GM21717 (cell line): Measurements from ENCODE around the gene HNRNPAB.

Experiments used
- ATAC-seq: cut with Tn5 transposase; IDR thresholded peaks from one replicate; pipeline ENCODE4 v1.9.1; 2021; ENCODE audit warnings: mild to moderate bottlenecking, moderate library complexity; ENCODE audit not compliant: unreplicated experiment

HNRNPAB gene

GRCh38 chr5:178211095-178212048 is 7.0 kb downstream of the HNRNPAB start:
- ATAC-seq: no peak

GRCh38 chr5:178212241-178213002 is 8.1 kb downstream of the HNRNPAB start:
- no peak for ATAC-seq

DNA sequence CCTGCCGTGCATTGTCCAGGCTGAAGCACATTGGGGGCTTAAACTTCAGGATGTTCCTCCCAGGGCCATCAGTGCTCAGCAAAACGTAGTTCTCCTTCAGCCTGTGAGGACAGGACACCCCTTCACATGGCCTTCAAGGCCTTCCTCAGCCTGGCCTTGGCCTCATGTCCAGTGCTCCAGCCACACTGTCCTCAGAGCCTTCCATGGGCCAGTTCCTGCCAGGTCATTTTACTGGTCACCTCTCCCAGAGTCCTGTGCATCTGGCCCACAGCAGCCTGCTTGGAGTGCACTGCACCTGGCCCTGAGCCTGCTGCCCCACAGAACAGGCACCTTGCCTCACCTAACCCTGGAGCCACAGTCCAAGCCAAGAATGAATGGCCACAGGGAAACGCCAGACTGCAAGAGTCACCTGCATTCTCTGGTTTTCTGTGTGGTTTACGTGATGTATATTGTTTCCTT is 8.7 kb downstream of the HNRNPAB start:
- ATAC-seq: no peak

DNA sequence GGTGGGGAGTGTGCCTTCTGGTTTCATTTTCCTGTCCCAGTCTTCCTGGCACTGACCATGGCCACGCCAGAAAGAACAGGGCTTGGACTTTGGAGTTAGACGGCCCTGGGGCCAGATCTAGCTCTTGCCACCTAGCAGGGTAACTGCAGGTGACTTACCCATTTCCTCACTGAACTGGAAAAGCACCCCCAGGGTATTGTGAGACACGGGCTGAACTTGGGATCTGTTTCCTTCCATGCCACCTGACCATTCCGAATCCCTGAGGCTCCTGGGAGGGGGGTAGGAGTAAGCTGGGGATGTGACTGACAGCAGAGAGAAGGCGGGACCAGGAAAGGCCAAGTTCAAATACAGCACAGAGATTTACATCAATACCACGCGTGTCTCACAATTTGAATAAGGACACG is 9.4 kb downstream of the HNRNPAB start:
- ATAC-seq: no peak

DNA sequence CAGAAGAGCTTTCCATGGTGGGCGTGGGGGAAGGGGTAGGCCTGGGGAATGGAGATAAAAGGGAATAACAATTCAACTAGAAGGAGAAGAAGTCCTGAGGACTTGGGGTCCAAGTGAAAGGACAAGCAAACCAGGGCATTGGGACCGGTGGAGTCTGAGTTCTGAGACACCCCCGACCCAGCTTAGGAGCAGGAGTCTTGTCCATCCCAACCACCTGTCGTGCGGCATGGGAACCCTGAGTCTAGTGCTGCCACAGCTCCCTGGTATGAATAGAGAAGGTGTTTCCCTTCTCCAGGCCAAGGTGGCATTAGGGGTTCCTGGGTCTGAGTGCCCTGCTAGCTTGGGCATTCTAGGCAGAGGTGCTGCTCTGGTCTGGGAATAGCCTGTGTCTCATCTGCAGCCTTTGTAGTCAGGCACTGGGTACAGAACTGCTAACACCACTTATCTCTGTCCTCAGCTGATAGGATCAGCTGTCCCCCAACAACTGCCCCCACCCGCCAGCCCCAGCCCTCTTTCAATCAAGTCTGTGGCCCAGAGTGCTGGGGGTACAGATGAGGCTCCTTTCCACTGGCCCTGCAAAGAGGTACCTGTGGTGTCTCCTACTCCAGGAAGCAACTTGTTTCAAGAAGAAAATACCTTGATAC is 9.9 kb downstream of the HNRNPAB start:
- no peak for ATAC-seq

- ATAC-seq: no peak
Measured at GRCh38 chr5:178215280-178216002, 11.1 kb downstream of the HNRNPAB start.

- no peak for ATAC-seq
Measured at GRCh38 chr5:178216088-178216534, 11.8 kb downstream of the HNRNPAB start.

DNA sequence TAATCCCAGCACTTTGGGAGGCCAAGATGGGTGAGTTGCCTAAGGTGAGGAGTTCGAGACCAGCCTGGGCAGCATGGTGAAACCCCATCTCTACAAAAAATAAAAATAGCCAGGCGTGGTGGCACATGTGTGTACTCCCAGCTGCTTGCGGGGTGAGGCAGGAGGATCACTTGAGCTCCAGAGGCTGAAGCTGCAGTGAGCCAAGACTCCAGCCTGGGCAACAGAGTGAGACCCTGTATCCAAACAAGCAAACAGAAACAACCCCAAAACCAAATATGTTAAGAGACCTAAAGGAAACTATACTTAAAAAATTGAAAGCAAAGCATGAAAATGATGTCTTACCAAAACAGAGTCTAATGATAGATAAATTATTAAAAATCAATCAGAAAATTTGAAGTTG is 12.4 kb downstream of the HNRNPAB start:
- no peak for ATAC-seq

DNA sequence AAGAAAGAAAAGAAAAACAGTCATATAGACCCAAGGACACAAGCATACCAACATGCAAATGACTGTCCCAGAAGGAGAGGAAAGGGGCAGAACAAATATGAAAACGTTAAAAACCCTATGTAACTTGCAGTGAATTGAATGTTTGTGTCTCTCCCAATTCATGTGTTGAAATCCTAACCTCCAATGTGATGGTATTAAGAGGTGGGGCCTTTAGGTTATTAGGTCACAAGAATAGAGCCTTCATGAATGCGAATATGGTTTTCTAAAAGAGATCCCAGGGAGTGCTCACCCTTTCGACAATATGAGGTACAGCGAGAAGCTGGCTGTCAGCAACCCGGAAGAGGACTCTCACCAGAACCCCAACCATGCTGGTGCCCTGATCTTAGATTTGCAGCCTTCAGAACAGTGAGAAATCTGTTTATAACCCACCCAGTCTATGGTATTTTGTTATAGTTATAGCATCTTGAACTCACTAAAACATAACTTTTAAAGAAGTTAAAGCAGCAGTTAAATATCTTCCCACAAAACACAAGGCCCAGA is 14.0 kb downstream of the HNRNPAB start:
- no peak for ATAC-seq

DNA sequence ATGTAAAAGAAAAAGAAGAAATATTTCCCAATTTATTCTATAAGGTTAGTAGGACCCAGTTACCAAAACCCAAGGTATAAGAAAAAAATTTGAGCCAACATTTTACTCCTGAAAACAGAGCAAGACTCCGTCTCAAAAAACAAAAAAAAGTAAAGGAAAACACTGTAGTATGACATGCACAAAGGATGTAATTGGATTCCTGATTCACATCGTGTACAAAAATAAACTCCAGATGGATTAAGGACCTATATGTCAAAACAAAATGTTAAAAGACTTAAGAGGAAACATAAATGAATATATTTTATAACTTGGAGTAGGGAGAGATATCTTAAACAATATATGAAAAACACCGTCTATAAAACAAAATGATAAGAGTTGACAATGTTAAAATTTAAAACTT is 14.5 kb downstream of the HNRNPAB start:
- ATAC-seq: no peak

GRCh38 chr5:178221282-178221681 is 16.9 kb downstream of the HNRNPAB start:
- ATAC-seq: no peak

GRCh38 chr5:178221853-178222252 is 17.5 kb downstream of the HNRNPAB start:
- ATAC-seq: no peak

GRCh38 chr5:178222292-178222691 is 18.0 kb downstream of the HNRNPAB start:
- no peak for ATAC-seq

GRCh38 chr5:178223196-178223773 is 19.0 kb downstream of the HNRNPAB start:
- no peak for ATAC-seq

DNA sequence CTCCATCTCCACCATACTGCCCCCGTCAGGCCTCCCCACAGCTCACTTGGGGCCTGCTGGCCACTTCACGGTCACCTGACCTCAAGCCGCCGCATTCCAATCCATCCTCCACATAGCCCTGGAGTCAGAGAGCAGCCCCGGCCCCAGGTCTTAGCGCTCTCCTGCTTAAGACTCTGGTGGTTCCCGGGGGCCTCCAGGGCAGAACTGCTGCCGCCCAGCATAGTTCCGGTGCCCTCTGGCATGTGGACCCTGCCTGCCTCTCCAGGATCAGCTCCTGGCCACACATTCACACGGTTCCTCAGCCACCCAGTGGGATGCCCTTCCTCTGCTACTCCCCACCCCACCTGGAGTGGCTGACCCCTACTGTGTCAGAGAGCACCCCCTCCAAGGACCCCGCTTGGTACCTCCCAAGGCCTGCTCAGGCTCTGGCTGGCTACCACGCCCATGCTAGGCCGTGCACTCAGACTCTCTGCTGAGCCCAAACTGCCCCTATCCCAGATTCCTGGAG is 19.5 kb downstream of the HNRNPAB start:
- no peak for ATAC-seq

DNA sequence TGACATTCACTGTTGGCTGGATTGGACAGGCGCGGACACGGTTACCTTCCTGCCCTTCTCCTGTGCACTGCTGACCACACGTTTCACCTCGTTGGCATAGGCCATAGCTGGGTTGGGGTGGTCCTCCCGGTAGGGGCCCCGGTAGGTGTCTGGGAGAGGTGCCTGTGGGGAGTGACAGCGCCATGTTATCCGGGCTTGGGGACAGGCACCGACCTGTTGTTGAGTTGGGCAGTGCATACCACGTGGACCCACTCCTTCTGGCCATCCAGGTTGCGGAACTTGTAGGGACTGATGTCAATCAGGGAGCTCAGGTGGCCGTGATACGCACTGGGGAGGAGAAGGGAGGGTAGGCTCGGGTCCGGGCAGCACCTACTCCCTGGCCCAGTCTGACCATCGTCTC is 20.1 kb downstream of the HNRNPAB start:
- no peak for ATAC-seq

DNA sequence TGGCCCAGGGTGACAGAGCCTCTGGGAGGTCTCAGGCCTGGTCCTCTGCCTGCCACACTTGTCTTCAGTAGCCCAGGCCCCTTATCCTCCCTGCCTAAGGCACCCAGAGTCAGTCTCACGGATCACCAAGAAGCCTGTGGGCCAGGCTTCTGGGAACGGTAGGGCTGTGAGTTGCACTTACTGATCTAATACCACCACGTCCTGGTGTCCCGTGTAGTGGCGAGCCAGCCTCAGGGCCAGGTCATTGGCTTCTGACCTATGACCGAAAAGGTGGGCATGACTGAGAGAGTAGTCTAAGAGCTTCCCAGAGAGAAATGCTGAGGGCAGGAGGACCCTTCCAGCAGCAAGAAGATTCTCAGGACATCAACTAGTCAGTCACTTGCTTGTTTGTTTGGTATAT is 20.8 kb downstream of the HNRNPAB start:
- no peak for ATAC-seq

DNA sequence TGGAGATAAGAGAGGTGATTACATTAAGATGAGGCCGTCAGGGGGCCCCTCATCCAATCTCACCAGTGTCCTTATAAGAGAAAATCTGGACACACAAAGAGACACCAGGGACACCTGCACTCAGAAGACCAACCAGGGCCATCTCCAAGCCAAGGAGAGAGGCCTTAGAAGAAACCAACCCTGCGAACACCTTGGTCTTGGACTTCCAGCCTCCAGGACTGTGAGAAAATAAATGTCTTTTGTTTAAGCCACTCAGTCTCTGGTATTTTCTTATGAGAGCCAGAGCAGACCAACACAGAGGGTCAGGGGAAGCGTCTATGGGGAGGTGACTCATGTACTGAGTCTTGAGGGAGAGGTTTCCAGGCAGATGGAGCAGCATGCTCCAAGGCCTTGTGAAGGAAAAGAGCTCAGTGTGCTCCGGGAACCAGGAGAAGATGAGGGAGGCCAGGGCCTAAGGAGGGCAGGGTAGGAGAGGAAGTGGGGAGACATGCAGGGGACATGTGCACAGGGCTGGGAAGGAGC is 22.9 kb downstream of the HNRNPAB start:
- ATAC-seq: no peak

- no peak for ATAC-seq
Measured at GRCh38 chr5:178227929-178228328, 23.6 kb downstream of the HNRNPAB start.

GRCh38 chr5:178228609-178229008 is 24.3 kb downstream of the HNRNPAB start:
- no peak for ATAC-seq
